ENCODE results near the gene TSR3.

TSR3 gene

GRCh38 chr16:1308036-1308976, 43.4 kb downstream of the TSR3 start:
- DNase-seq = no peak

DNA sequence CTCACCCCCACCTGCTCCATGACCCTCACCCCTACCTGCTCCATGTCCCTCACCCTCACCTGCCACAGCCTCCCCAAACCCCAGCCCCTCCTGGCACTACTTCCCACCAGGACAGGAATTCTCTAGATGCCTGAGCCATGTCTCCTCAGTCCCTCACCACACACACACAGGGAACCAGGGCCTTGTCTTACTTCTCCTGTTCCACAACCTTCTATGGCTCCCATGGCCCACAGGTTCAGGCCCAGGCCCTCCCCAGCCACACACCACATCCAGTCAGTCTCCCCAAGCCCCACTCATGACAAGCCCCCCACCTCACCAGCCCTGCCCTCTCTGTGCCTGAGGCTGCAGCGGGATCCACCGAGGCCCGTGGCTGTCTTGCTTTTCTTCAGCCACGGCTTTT, 45.3 kb downstream of the TSR3 start:
- DNase-seq = no peak

DNA sequence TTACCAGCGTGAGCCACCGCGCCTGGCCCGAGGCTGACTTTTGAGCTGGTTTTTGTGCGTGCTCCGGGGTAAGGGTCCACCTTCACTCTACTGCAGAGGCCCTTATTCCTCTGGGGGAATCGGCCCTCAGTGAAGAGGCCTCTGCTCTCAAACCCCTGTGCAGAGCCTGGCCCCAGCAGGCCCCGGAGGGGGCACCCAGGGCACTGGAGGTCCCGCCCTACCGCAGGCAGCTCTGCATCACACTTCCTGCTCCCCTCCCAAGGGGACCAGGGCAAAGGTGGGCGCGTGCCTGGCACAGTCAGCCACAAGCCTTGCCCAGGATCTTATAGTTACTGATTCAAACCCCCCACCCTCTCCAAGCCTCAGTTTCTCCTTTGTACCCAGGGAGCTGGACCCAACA, 45.9 kb downstream of the TSR3 start:
- DNase-seq = no peak

DNA sequence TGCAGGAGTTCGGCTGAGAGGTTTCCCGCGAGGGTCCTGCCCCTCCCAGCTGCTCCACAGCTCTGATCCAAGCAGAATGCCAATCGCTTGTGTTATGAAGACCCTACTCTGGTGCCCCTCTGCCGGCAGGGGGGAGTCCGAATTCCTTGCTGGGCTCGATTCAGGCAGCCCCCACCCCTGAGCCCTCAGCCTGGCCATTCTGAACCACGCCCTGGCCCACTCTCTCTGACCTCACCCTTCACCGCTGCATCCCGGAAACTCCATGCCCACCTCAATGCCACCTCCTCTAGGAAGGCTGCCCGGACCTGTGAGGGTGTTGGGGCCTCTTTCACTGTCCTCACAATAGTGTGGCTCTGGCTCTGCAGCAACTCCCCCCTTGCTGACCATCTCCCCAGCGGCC, 50.1 kb downstream of the TSR3 start:
- no peak for DNase-seq

GRCh38 chr16:1300664-1301476, 50.8 kb downstream of the TSR3 start:
- no peak for DNase-seq

DNA sequence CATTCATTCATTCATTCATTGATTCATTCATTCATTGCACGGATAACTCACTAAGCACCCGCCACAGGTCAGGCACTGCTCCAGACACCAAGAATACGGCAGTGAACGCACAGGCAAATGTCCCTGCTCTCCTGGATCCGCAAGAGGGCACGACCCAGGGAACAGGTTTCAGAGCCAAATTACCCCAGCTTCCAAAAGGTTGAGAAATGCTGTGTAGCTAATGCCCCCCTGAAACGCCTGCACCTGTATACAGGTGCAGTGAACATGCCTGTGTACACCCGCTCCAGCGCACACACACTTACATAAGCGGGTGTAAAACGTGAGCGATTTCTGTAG, 51.8 kb downstream of the TSR3 start:
- no peak for DNase-seq

Measured in cerebellar nuclear complex (tissue), 1 donor.